ENCODE measurements around the gene SLC22A15.

- TF ChIP-seq EZH2 (IDR thresholded peaks at IDR 0.05; ENCODE audit: low read length, missing control alignments) (no peak), CTCF (conservative IDR thresholded peaks at IDR 0.05 in 1 of 2, IDR thresholded peaks at IDR 0.05 in 1 of 2; ENCODE audit: low read depth in 1 of 2, low read length in 2 of 2) (no peak)
Observed at GRCh38 chr1:116008656-116009390, 32.5 kb downstream of the SLC22A15 start.
